GM13976 (cell line): ENCODE measurements around the gene CARD6.
"Not testable (repeated sequence)": the region's sequence is repeated elsewhere in the genome, so short reads cannot be mapped to it uniquely, and the experiment has no call there.

Source experiments
- DNase-seq: peaks from one replicate; pipeline ENCODE4 v3.0.0; 2012; ENCODE audit warnings: low spot score
- CTCF ChIP-seq: IDR thresholded peaks from 2 replicates; pipeline ENCODE4 v1.5.1; 2012; ENCODE audit warnings: borderline replicate concordance, mild to moderate bottlenecking; ENCODE audit not compliant: insufficient read depth; ENCODE audit errors: extremely low read depth, missing control alignments, control extremely low read depth
- in situ Hi-C: fragments of 300-500 bp; cut with MboI; formaldehyde crosslinking; loops from one replicate; pipeline ENCODE4 v1.12.0; 2022; ENCODE audit warnings: low sequenced_read_pairs, mixed read lengths, inconsistent platforms; ENCODE audit not compliant: unreplicated experiment

Gene CARD6

DNA sequence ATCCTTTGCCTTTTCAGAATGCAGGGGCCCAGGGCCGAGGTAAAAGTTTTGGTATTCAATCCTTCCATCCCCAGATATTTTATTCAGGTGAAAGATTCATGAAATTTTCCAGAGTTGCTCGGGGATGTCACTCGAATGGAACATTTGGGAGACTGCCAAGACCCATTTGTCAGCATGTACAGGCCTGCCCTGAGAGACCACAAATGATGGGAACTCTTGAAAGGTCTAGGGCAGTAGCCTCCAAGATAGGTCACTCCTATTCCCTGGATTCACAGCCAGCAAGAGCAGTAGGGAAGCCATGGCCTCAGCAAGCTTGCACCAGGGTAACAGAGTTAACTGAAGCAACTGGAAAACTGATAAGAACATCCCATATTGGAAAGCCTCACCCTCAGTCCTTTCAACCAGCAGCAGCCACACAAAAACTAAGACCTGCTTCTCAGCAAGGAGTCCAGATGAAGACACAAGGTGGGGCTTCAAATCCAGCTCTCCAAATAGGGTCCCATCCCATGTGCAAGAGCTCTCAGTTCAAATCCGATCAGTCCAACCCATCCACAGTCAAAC is 12.5 kb downstream of the CARD6 start:
- no peak for DNase-seq
- TF ChIP-seq CTCF: no peak
- in situ Hi-C loops: no loop called here

DNA sequence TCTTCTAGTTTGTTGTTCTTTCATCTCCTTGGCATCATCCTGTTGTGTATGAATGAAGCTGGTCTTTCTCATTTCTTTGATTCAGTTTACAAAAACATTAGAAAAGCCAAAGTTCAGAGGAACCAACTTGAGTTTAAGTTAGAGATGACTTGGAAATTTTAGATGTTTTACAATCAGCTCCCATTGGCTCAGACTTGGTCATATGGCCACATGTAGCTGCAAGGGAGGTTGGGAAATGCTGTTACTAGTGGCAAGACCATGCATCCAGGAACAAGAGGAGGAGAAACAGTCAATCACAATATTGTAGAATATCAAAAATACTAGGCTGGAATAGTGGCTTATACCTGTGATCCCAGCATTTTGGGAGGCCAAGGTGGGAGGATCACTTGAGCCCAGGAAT is 19.5 kb downstream of the CARD6 start:
- DNase-seq: no peak
- TF ChIP-seq CTCF: no peak
- in situ Hi-C loops: no loop called here

DNA sequence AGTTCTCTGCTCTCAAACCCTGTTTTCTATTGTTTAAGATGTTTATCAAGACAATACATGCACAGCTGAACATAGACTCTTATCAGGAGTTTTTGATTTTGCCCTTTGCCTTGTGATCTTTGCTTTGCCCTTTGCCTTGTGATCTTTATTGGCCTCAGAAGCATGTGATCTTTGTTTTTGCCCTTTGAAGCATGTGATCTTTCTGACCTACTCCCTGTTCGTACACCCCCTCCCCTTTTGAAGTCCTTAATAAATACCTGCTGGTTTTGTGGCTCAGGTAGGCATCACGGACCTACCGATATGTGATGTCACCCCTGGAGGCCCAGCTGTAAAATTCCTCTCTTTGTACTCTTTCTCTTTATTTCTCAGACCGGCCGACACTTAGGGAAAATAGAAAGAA is 23.8 kb downstream of the CARD6 start:
- in situ Hi-C loops, DNase-seq: not testable (repeated sequence)

DNA sequence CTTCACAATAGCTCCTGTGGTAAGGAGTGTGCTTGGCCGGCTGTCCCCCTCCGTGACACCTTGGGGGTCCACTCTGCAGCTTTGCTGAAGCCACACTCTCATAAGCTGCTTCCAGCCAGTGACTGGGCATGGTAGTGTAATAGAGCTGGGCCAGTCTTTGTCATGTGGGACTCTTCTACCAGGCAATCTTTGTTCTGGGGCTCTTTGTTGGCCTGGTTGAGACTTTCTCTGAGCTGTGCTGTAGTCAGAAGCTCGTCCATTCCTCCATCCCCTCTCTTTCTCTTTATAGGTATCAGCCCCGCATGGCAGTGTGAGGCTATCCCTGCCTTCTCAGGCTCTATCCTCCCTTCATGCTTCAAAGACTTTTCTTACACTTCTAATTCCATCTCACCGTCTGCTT is 25.7 kb downstream of the CARD6 start:
- DNase-seq: no peak
- TF ChIP-seq CTCF: no peak
- in situ Hi-C loops: no loop called here

DNA sequence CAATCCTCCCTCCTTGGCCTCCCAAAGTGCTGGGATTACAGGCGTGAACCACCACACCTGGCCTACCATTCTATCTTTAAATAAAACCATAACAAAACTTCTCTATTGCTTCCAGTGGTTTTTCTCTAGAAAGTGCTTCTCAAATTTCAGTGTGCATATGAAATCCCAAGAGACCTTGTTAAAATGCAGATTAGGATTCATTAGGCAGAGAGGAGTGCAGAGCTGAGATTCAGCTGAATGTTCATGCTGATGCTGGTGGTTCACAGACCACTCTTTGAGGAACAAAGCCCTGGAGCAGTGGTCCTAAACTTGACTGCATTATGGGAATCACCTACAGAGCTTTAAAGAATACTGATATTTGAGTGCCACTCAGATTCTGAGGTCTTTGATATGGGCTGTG is 28.2 kb downstream of the CARD6 start:
- in situ Hi-C loops: no loop called here
- no peak for DNase-seq
- no peak for TF ChIP-seq CTCF

DNA sequence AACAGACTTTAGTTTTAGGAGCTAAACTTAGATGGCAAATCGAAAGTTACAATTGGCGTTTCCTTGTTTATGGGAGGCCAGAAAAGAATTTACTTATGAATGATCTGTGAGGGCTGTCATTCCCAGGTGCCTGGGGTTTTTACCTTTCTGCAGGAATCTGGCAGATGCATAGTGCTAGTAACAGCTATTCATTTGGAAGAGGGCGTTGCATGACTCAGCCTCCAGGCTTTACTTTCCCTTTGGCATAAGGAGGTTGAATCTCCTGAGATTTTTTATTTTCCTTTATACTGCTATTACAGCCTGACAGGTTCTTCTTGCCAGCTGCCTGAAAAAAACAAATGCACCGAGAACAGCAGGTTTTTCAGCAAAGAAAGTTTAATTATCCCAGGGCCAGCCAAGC is 30.0 kb downstream of the CARD6 start:
- no peak for TF ChIP-seq CTCF
- in situ Hi-C loops: no loop called here
- DNase-seq: no peak

DNA sequence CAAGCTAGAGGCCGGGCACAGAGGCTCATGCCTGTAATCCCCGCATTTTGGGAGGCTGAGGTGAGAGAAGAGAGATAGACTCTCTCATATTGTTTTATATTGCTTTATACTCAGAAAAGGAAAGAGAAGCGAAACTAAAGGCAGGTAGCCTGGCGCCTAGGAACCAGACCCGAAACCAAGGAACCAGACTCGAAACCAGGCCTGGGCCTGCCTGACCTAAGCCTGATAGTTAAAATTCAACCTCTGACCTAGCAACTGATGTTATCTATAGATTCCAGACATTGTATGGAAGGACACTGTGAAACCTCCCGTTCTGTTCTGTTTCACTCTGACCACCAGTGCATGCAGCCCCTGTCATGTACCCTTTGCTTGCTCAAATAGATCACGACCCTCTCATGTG is 31.1 kb downstream of the CARD6 start:
- DNase-seq, in situ Hi-C loops: not testable (repeated sequence)

DNA sequence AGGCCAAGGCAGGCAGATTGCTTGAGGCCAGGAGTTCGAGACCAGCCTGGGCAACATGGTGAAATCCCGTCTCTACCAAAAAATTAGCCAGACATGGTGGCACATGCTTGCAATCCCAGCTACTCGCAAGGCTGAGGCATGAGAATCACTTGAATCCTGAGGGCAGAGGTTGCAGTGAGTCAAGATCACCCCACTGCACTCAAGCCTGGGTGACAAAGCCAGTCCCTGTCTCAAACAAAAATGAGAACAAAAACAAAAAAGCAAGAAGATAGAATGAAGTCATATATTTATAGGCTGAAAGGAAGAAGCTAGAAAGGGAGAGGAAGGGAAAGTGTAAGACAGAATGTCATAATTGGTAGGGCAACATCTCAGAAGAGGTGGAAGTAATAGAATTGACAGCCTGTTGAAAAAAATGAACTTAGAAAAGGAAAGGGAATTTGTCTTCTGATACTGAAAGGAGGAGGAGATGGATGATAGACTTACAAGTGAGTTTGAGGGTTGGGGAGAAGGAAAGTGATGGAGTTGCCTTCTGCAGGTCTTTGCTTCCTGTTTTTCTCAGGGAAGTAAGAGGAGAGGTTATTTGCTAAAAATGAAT is 32.2 kb downstream of the CARD6 start:
- no peak for DNase-seq
- in situ Hi-C loops: no loop called here
- TF ChIP-seq CTCF: no peak
